ENCODE data around the gene PDCD5. TPM values are rescaled to one million over a fixed set of nuclear protein-coding genes. Genes with fewer than 3 reads are reported as not detected.

Gene PDCD5
- total and polyA plus RNA-seq, 2 experiments from 2014 or later = 236 to 275 TPM

DNA sequence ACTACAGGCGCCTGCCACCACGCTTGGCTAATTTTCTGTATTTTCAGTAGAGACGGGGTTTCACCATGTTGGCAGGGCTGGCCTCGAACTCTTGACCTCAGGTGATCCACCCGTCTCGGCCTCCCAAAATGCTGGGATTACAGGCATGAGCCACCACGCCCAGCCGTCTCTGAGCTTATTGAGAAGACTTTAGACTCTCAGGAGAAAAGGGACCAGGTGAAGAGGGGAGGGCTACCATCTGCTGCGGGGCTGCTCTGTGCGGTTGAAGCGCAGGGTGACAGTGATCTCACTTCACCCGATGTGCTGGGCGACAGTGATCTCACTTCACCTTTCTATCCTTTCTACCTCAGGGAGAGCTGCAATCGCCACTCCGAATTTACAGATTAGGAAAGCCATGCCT, 25.3 kb downstream of the PDCD5 start:
- no peak overlapping the region for H3K27ac ChIP-seq
- no peaks in the 10 kb centered on the region for H3K4me1 ChIP-seq (ENCODE audit: low read depth)
- peaks cover 9% of the 10 kb centered on the region for H3K36me3 ChIP-seq
- no peak overlapping the region for H3K4me3 ChIP-seq
- no peaks in the 10 kb centered on the region for H3K27me3 ChIP-seq
- TF ChIP-seq, protein P1, sequence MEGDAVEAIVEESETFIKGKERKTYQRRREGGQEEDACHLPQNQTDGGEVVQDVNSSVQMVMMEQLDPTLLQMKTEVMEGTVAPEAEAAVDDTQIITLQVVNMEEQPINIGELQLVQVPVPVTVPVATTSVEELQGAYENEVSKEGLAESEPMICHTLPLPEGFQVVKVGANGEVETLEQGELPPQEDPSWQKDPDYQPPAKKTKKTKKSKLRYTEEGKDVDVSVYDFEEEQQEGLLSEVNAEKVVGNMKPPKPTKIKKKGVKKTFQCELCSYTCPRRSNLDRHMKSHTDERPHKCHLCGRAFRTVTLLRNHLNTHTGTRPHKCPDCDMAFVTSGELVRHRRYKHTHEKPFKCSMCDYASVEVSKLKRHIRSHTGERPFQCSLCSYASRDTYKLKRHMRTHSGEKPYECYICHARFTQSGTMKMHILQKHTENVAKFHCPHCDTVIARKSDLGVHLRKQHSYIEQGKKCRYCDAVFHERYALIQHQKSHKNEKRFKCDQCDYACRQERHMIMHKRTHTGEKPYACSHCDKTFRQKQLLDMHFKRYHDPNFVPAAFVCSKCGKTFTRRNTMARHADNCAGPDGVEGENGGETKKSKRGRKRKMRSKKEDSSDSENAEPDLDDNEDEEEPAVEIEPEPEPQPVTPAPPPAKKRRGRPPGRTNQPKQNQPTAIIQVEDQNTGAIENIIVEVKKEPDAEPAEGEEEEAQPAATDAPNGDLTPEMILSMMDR (IDR thresholded peaks at IDR 0.05; ENCODE audit: low read depth, low read length) = no peak
- H3K9me3 ChIP-seq (ENCODE audit: low read depth) = no peaks in the 10 kb centered on the region
- no peak for DNase-seq (ENCODE audit: low read depth in 1 of 2, low spot score in 1 of 2)

DNA sequence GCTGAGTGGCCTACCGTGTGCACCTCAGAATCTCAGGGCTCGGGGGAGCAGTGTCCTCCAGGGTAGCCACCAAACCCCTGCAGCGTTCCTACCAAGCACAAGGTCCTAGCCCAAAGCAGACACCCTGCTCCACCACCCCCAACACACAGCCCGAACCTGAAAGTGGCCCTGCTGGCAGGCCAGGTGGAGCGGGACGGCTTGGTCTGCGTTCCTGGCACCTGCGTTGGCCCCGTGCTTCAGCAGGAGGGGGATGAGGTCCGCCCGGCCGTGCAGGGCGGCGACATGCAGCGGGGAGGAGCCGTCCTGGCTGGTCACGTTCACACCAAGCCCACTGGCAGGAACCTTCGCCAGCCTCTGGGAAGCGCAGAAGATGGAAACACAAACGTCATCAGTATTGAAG, 26.5 kb downstream of the PDCD5 start:
- Histone ChIP-seq H3K27ac (no peak overlapping the region), H3K4me1 (ENCODE audit: low read depth) (no peaks in the 10 kb centered on the region), H3K36me3 (peaks cover 6% of the 10 kb centered on the region), H3K9me3 (ENCODE audit: low read depth) (no peaks in the 10 kb centered on the region), H3K4me3 (no peak overlapping the region), H3K27me3 (no peaks in the 10 kb centered on the region)
- TF ChIP-seq, protein P1 (IDR thresholded peaks at IDR 0.05; ENCODE audit: low read depth, low read length) = no peak
- DNase-seq (ENCODE audit: low read depth in 1 of 2, low spot score in 1 of 2) = no peak

GRCh38 chr19:32611161-32611560, 30.2 kb downstream of the PDCD5 start:
- peak in 1 of 2 donors; percentile 1 for DNase-seq (ENCODE audit: low read depth in 1 of 2, low spot score in 1 of 2)
- no peak overlapping the region for H3K27ac ChIP-seq
- H3K27me3 ChIP-seq = no peaks in the 10 kb centered on the region
- peaks cover 8% of the 10 kb centered on the region for H3K36me3 ChIP-seq
- TF ChIP-seq, protein P1 (IDR thresholded peaks at IDR 0.05; ENCODE audit: low read depth, low read length) = no peak
- no peak overlapping the region for H3K4me3 ChIP-seq
- no peaks in the 10 kb centered on the region for H3K9me3 ChIP-seq (ENCODE audit: low read depth)
- no peaks in the 10 kb centered on the region for H3K4me1 ChIP-seq (ENCODE audit: low read depth)

DNA sequence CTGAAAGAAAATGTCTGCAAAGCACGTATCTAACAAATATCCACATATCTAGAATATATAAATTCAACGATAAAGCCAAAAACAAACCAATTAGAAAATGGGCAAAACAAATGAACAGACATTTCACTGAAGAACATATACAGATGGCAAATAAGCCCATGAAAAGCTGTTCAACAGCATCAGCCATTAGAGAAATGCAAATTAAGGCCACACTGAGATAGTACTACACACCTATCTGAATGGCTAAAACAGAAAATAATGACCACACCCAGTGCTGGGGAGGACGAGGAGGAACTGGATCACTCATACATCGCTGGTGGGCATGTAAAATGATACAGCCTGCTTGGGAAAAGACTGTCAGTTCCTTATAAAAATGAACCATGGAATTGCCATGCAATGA, 32.0 kb downstream of the PDCD5 start:
- no peak overlapping the region for H3K27ac ChIP-seq
- no peaks in the 10 kb centered on the region for H3K27me3 ChIP-seq
- TF ChIP-seq, protein P1 (IDR thresholded peaks at IDR 0.05; ENCODE audit: low read depth, low read length) = no peak
- no peaks in the 10 kb centered on the region for H3K4me1 ChIP-seq (ENCODE audit: low read depth)
- peaks cover 12% of the 10 kb centered on the region for H3K36me3 ChIP-seq
- no peak overlapping the region for H3K4me3 ChIP-seq
- H3K9me3 ChIP-seq (ENCODE audit: low read depth) = no peaks in the 10 kb centered on the region
- DNase-seq (ENCODE audit: low read depth in 1 of 2, low spot score in 1 of 2) = no peak

GRCh38 chr19:32614916-32615315, 33.9 kb downstream of the PDCD5 start:
- Histone ChIP-seq H3K27ac (no peak overlapping the region), H3K36me3 (peaks cover 17% of the 10 kb centered on the region), H3K9me3 (ENCODE audit: low read depth) (no peaks in the 10 kb centered on the region), H3K4me3 (no peak overlapping the region), H3K4me1 (ENCODE audit: low read depth) (no peaks in the 10 kb centered on the region), H3K27me3 (no peaks in the 10 kb centered on the region)
- TF ChIP-seq, protein P1 (IDR thresholded peaks at IDR 0.05; ENCODE audit: low read depth, low read length) = no peak
- no peak for DNase-seq (ENCODE audit: low read depth in 1 of 2, low spot score in 1 of 2)

DNA sequence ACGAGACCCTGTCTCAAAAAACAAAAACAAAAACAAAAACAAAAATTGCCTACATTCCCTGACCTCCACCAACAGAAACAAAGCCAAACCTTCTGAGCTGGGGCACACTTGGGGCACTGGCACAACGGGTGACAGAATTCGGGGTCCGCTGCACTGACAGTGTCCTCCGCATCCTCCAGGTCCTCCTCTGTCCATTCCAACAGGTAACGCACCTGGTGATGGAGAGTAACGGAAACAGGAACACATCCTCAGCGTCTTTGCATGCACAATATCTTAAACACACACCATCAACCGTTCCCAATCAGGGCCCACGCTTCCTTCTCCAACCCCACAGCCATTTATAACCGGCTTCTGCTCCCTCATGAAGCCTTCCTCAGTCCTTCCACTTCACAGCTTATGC, 34.6 kb downstream of the PDCD5 start:
- Histone ChIP-seq H3K27ac (no peak overlapping the region), H3K9me3 (ENCODE audit: low read depth) (no peaks in the 10 kb centered on the region), H3K4me3 (no peak overlapping the region), H3K27me3 (no peaks in the 10 kb centered on the region), H3K36me3 (peaks cover 17% of the 10 kb centered on the region), H3K4me1 (ENCODE audit: low read depth) (no peaks in the 10 kb centered on the region)
- TF ChIP-seq, protein P1 (IDR thresholded peaks at IDR 0.05; ENCODE audit: low read depth, low read length) = no peak
- DNase-seq (ENCODE audit: low read depth in 1 of 2, low spot score in 1 of 2) = no peak

All from cardiac muscle cell (in vitro differentiated cells and primary cell).